ENCODE measurements around the gene PIK3IP1.

PIK3IP1 gene

GRCh38 chr22:31305194-31305593 lies 12.9 kb upstream of the PIK3IP1 start:
- no peak for TF ChIP-seq CTCF (IDR thresholded peaks at IDR 0.05; ENCODE audit: insufficient read depth, low read depth, low read length, missing control alignments)
- H3K4me3 ChIP-seq (ENCODE audit: low read length): no peak overlapping the region
- DNase-seq (ENCODE audit: low read depth): peak; percentile 97

DNA sequence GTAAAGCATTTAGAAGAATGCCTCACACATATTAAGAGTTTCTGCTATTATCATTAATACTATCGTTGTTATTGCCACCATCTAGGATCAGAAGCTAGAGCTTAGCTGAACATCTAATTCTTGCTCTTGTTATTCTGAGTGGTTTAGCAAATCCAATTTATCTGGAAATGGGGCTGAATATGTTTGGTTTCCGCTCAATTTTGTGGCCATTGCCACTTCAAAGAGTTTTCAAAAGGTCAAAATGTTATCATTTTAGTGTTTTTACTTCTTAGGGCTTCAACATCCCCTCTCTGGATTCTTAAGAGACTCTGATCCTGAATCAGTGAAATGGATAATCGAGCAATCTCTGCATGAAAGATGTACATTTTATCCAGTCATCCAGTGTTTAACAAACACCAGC lies 10.2 kb upstream of the PIK3IP1 start:
- no peak overlapping the region for H3K4me3 ChIP-seq (ENCODE audit: low read length)
- no peak for TF ChIP-seq CTCF (IDR thresholded peaks at IDR 0.05; ENCODE audit: insufficient read depth, low read depth, low read length, missing control alignments)
- DNase-seq (ENCODE audit: low read depth): no peak

DNA sequence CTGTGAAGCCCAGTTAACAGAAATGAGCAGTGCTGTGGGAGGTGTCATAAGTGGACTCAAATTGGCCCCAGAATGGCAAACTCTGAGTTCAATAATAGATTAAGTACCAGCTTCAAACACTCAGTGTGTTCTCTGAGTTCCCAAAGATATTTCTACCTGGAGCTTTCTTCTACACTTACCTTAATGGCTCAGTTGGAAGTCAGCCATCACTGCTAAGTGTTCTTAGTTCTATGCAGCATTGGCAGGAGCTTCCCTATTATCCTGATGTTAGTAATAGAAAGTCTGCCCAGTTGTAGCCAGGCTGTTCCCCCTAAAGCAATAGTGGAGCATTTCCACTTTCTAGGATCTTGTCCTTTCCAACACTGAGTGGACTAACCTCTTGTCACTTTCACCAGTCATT lies 9.7 kb upstream of the PIK3IP1 start:
- H3K4me3 ChIP-seq (ENCODE audit: low read length): no peak overlapping the region

GRCh38 chr22:31300896-31301295 lies 8.6 kb upstream of the PIK3IP1 start:
- no peak overlapping the region for H3K4me3 ChIP-seq (ENCODE audit: low read length)
- no peak for TF ChIP-seq CTCF (IDR thresholded peaks at IDR 0.05; ENCODE audit: insufficient read depth, low read depth, low read length, missing control alignments)
- no peak for DNase-seq (ENCODE audit: low read depth)

More for the DNA sequence above, 9.7 kb upstream of the PIK3IP1 start:
- no peak for DNase-seq (ENCODE audit: low read depth)
- no peak for TF ChIP-seq CTCF (IDR thresholded peaks at IDR 0.05; ENCODE audit: insufficient read depth, low read depth, low read length, missing control alignments)

DNA sequence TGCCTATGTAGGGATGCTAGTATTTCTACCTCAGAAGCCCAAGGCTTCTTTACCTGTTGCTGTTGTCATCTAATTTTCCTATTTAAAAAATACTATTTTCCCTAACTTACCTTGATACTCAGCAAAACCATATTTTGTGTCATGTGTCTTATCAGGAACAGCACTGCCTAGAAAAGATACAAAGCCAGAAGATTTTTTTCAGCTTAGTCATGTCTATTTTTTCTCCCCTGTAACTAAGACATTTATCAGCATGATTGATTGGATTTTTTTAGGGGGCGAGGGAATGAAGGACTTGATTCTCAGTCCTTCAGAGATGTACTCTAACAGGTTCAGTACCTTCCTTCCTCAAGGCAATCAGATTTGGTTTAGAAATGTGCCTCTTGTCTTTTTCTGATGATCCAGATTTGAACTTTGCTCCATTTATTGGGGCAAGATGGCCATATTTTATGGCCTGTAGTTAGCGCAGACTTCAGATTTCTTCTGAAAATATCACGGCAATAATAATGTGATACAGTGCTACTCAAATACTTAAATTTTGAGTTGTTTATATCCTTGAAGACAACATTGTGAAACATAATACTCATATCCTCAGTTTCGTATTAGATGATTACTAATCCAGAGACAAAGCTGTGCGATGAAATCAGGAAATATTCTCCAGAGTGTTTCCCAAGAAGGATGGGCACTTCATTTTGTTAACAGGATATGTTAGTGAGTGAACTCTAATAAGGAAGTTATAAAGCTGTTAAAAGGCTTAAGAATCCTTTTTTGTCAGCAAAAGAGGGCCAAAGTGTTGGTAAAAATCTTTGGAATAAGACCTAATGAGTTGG lies 3.8 kb upstream of the PIK3IP1 start:
- no peak for TF ChIP-seq CTCF (IDR thresholded peaks at IDR 0.05; ENCODE audit: insufficient read depth, low read depth, low read length, missing control alignments)
- peak; percentile 89 for DNase-seq (ENCODE audit: low read depth)
- no peak overlapping the region for H3K4me3 ChIP-seq (ENCODE audit: low read length)

- TF ChIP-seq CTCF (IDR thresholded peaks at IDR 0.05; ENCODE audit: insufficient read depth, low read depth, low read length, missing control alignments): no peak
- H3K4me3 ChIP-seq (ENCODE audit: low read length): no peak overlapping the region
- no peak for DNase-seq (ENCODE audit: low read depth)
Observed at GRCh38 chr22:31295360-31295759, 3.1 kb upstream of the PIK3IP1 start.
